Astrocyte (in vitro differentiated cells and primary cell): ENCODE measurements around the gene ULK4. TPM values are rescaled to one million over a fixed set of nuclear protein-coding genes. Genes with fewer than 3 reads are reported as not detected.
A peak's percentile ranks its signal among the peaks of the same experiment; 100 is the strongest.

ENCODE experiments used
- DNase-seq: peaks from one replicate; pipeline ENCODE4 v3.0.0-alpha.2; 2010; ENCODE audit warnings: low read depth
- FAIRE-seq: peaks from 2 replicates; lab custom pipeline; 2011; peaks lifted over from hg19 to GRCh38; lab: Jason Lieb, UNC
- H2AFZ ChIP-seq: 2 replicates; pipeline ENCODE4 v1.6.0; 2012; ENCODE audit warnings: low read depth, low read length, inconsistent platforms
- H3K27ac ChIP-seq: 2 replicates; pipeline ENCODE4 v1.5.1; 2011; ENCODE audit warnings: low read depth, low read length, inconsistent platforms
- H3K27me3 ChIP-seq: 2 replicates; pipeline ENCODE4 v1.6.0; 2011; ENCODE audit warnings: low read length, inconsistent platforms; ENCODE audit not compliant: insufficient read depth
- H3K36me3 ChIP-seq: 2 replicates; pipeline ENCODE4 v1.5.1; 2011; ENCODE audit warnings: low read length, inconsistent platforms; ENCODE audit not compliant: insufficient read depth
- H3K4me1 ChIP-seq: 2 replicates; pipeline ENCODE4 v1.5.1; 2011; ENCODE audit warnings: low read length, inconsistent platforms; ENCODE audit not compliant: insufficient read depth
- H3K4me2 ChIP-seq: 2 replicates; pipeline ENCODE4 v1.6.0; 2012; ENCODE audit warnings: low read length, inconsistent platforms
- H3K4me3 ChIP-seq: 2 replicates; pipeline ENCODE4 v1.5.1; 2011; ENCODE audit warnings: low read depth, mild to moderate bottlenecking, low read length, inconsistent platforms; ENCODE audit not compliant: insufficient read depth
- H3K79me2 ChIP-seq: 2 replicates; pipeline ENCODE4 v1.6.0; 2012; ENCODE audit warnings: mild to moderate bottlenecking, low read length, inconsistent platforms; ENCODE audit not compliant: insufficient read depth
- H3K9ac ChIP-seq: 2 replicates; pipeline ENCODE4 v1.6.0; 2012; ENCODE audit warnings: mild to moderate bottlenecking, low read length, inconsistent platforms
- H3K9me3 ChIP-seq: 2 replicates; pipeline ENCODE4 v1.5.1; 2012; ENCODE audit warnings: low read depth, mild to moderate bottlenecking, low read length, inconsistent platforms; ENCODE audit not compliant: insufficient read depth
- H4K20me1 ChIP-seq: 2 replicates; pipeline ENCODE4 v1.6.0; 2012; ENCODE audit warnings: low read length, inconsistent platforms; ENCODE audit not compliant: insufficient read depth
- H3K27ac Mint-ChIP-seq: one replicate; pipeline ENCODE4 v1.8.0; 2021; ENCODE audit warnings: mild to moderate bottlenecking, mixed read lengths; ENCODE audit not compliant: unreplicated experiment
- H3K27me3 Mint-ChIP-seq: one replicate; pipeline ENCODE4 v1.8.0; 2021; ENCODE audit warnings: low read depth, mixed read lengths; ENCODE audit not compliant: unreplicated experiment
- H3K36me3 Mint-ChIP-seq: one replicate; pipeline ENCODE4 v1.8.0; 2021; ENCODE audit warnings: low read depth, mixed read lengths; ENCODE audit not compliant: unreplicated experiment
- H3K4me1 Mint-ChIP-seq: one replicate; pipeline ENCODE4 v1.8.0; 2021; ENCODE audit warnings: low read depth, mixed read lengths; ENCODE audit not compliant: unreplicated experiment
- H3K4me3 Mint-ChIP-seq: one replicate; pipeline ENCODE4 v1.8.0; 2021; ENCODE audit warnings: mild to moderate bottlenecking, moderate library complexity, mixed read lengths; ENCODE audit not compliant: unreplicated experiment
- H3K9me3 Mint-ChIP-seq: one replicate; pipeline ENCODE4 v1.8.0; 2021; ENCODE audit warnings: mild to moderate bottlenecking, mixed read lengths; ENCODE audit not compliant: unreplicated experiment
- EZH2 ChIP-seq: IDR thresholded peaks from 2 replicates; pipeline ENCODE4 v1.6.1; 2012; ENCODE audit warnings: mild to moderate bottlenecking, low read length, inconsistent platforms; ENCODE audit not compliant: insufficient read depth
- total RNA-seq: library from RNA; stranded (reverse); gene quantifications from 2 replicates; pipeline ENCODE4 v1.2.1, GENCODE V29; 2021
- TF ChIP-seq, protein P1 (sequence below): IDR thresholded peaks from 2 replicates; pipeline ENCODE4 v1.5.1; 2011; ENCODE audit warnings: low read depth, mild to moderate bottlenecking, inconsistent platforms, low read length, moderate library complexity; ENCODE audit not compliant: insufficient read depth

The ULK4 gene
- total RNA-seq, 1 donor from 2014 or later: 6.6 TPM

DNA sequence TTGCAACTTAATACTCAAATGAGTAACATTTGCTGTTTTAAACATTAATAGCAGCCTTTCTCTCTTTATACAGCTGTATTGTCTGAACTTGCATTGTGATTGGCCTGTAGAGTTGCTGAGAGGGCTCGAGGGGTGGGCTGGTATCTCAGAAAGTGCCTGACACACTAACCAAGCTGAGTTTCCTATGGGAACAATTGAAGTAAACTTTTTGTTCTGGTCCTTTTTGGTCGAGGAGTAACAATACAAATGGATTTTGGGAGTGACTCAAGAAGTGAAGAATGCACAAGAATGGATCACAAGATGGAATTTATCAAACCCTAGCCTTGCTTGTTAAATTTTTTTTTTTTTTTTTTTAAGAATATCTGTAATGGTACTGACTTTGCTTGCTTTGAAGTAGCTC lies 722.3 kb downstream of the ULK4 start:
- Mint-ChIP-seq H3K4me3 (no peak overlapping the region), H3K36me3 (peaks cover 41% of the 10 kb centered on the region), H3K27me3 (no peaks in the 10 kb centered on the region), H3K4me1 (peaks cover 16% of the 10 kb centered on the region), H3K9me3 (no peaks in the 10 kb centered on the region), H3K27ac (peak overlapping the region; percentile 53)
- Histone ChIP-seq H3K9me3 (no peaks in the 10 kb centered on the region), H3K4me3 (no peak overlapping the region), H3K4me1 (no peaks in the 10 kb centered on the region), H3K27me3 (no peaks in the 10 kb centered on the region), H3K9ac (no peak overlapping the region), H3K36me3 (peaks cover 68% of the 10 kb centered on the region), H4K20me1 (peaks cover 54% of the 10 kb centered on the region), H3K79me2 (peaks cover 15% of the 10 kb centered on the region), H3K27ac (no peak overlapping the region), H2AFZ (no peak overlapping the region), H3K4me2 (no peak overlapping the region)
- DNase-seq (peak; percentile 62), FAIRE-seq (no peak)
- no peak for TF ChIP-seq EZH2
- TF ChIP-seq, protein P1, sequence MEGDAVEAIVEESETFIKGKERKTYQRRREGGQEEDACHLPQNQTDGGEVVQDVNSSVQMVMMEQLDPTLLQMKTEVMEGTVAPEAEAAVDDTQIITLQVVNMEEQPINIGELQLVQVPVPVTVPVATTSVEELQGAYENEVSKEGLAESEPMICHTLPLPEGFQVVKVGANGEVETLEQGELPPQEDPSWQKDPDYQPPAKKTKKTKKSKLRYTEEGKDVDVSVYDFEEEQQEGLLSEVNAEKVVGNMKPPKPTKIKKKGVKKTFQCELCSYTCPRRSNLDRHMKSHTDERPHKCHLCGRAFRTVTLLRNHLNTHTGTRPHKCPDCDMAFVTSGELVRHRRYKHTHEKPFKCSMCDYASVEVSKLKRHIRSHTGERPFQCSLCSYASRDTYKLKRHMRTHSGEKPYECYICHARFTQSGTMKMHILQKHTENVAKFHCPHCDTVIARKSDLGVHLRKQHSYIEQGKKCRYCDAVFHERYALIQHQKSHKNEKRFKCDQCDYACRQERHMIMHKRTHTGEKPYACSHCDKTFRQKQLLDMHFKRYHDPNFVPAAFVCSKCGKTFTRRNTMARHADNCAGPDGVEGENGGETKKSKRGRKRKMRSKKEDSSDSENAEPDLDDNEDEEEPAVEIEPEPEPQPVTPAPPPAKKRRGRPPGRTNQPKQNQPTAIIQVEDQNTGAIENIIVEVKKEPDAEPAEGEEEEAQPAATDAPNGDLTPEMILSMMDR: no peak

DNA sequence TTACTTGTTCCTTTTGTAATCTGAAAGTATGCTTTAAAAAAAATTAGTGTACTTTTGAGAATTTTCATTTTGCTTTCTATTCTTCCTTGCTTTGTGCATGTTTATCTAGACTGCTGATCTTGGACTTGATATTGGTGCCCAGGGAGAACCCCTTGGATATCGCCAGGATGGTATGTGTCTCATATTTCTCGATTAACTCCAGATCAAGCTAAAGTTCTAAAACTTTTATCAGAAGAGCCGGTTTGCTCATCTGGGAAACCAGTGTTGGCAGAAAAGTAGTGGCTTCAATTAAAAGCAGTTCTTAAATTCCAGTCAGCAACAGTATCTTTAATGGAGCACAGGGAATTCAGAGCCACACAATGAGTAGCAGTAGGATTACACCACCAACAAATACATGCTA lies 724.0 kb downstream of the ULK4 start:
- Histone ChIP-seq H3K79me2 (peaks cover 26% of the 10 kb centered on the region), H4K20me1 (peaks cover 70% of the 10 kb centered on the region), H3K4me1 (no peaks in the 10 kb centered on the region), H3K4me3 (no peak overlapping the region), H3K27ac (no peak overlapping the region), H3K4me2 (no peak overlapping the region), H2AFZ (no peak overlapping the region), H3K9ac (no peak overlapping the region), H3K9me3 (no peaks in the 10 kb centered on the region), H3K27me3 (no peaks in the 10 kb centered on the region), H3K36me3 (peaks cover 85% of the 10 kb centered on the region)
- Mint-ChIP-seq H3K36me3 (peaks cover 44% of the 10 kb centered on the region), H3K27ac (peak overlapping the region; percentile 13), H3K9me3 (no peaks in the 10 kb centered on the region), H3K4me1 (peaks cover 16% of the 10 kb centered on the region), H3K4me3 (no peak overlapping the region), H3K27me3 (no peaks in the 10 kb centered on the region)
- no peak for FAIRE-seq
- TF ChIP-seq, protein P1: no peak
- no peak for TF ChIP-seq EZH2
- DNase-seq: no peak

DNA sequence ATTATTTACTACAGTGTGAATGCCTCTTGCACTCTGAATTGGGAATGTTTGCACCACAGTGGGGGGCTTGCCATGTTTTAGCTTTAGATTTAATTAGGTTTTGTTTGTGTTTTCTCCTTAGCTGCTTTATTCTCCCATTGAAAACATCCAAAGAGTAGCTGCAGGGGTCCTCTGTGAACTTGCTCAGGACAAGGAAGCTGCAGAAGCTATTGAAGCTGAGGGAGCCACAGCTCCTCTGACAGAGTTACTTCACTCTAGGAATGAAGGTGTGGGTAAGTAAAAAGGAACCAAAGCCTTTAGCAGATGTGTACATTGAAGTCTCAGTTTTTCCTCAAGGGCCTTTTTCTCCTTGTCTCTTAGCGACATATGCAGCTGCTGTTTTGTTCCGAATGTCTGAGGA lies 725.7 kb downstream of the ULK4 start:
- peaks cover 41% of the 10 kb centered on the region for H3K79me2 ChIP-seq
- H3K9me3 ChIP-seq: no peaks in the 10 kb centered on the region
- DNase-seq (no peak), FAIRE-seq (no peak)
- Mint-ChIP-seq H3K4me3 (no peak overlapping the region), H3K27me3 (no peaks in the 10 kb centered on the region), H3K4me1 (peaks cover 16% of the 10 kb centered on the region), H3K9me3 (no peaks in the 10 kb centered on the region), H3K27ac (no peak overlapping the region), H3K36me3 (peaks cover 45% of the 10 kb centered on the region)
- H3K4me1 ChIP-seq: no peaks in the 10 kb centered on the region
- H3K27me3 ChIP-seq: no peaks in the 10 kb centered on the region
- H3K4me2 ChIP-seq: no peak overlapping the region
- TF ChIP-seq, protein P1: no peak
- TF ChIP-seq EZH2: no peak
- H3K9ac ChIP-seq: no peak overlapping the region
- no peak overlapping the region for H2AFZ ChIP-seq
- peaks cover 81% of the 10 kb centered on the region for H3K36me3 ChIP-seq
- H3K27ac ChIP-seq: no peak overlapping the region
- peaks cover 78% of the 10 kb centered on the region for H4K20me1 ChIP-seq
- H3K4me3 ChIP-seq: no peak overlapping the region
